ENCODE results near the gene PDLIM7. TPM values are rescaled to one million over a fixed set of nuclear protein-coding genes. Genes with fewer than 3 reads are reported as not detected.

Gene PDLIM7
- total RNA-seq, 2 experiments from 2014 or later: 41.9 to 50.2 TPM

- H3K36me3 Mint-ChIP-seq (ENCODE audit: low read depth): peaks cover 8% of the 10 kb centered on the region
- no peaks in the 10 kb centered on the region for H3K9me3 Mint-ChIP-seq (ENCODE audit: low read depth)
- H3K27me3 Mint-ChIP-seq: no peaks in the 10 kb centered on the region
- intact Hi-C loops (cut with DNase I, micrococcal nuclease): no loop called here
- H3K27ac Mint-ChIP-seq: no peak overlapping the region
- ChIA-PET POLR2A (interaction anchor here (0.5 kb wide), 1 partner anchor 17 kb away, joined by 12 read pairs; no protein-coding TSS in a partner anchor), CTCF (interaction anchor here (0.8 kb wide), 2 partner anchors 11 to 30 kb away, joined by 3 read pairs; no protein-coding TSS in a partner anchor)
- peaks cover 20% of the 10 kb centered on the region for H3K4me1 Mint-ChIP-seq
- DNase-seq (no peak), ATAC-seq (no peak)
- no peak overlapping the region for H3K4me3 Mint-ChIP-seq
These were observed 26.5 kb upstream of the PDLIM7 start for GRCh38 chr5:177523711-177524538.

DNA sequence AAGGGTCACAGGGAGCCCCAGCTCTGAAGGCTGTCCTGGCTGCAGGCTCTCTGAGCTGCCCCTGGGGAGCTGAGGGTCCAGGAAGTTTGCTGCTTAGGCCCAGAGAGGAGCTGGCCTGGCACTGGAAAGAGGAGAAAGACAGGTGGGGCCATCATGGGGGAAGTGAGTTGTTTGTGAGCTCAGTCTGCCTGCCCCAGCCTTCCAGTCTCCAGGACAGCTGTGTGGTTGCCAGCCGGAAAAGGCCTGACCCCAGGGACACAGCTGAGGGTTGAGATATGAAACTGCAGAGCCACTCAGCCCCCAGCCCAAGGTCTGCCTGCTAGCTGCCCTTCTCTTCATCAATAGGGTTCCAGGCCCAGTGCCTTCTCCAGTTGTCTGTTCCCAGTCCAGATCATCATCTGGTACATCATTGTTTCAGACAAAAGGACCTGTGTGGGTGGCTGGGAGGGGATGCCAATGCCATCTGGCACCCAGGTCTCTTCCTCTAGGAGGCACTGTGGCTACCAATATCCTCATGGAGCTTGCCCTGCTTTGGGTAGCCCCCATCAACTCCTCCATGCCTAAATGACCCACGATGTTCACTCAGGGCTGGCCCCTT is 23.6 kb upstream of the PDLIM7 start:
- POLR2A ChIA-PET: no interaction called here
- H3K36me3 Mint-ChIP-seq (ENCODE audit: low read depth): peaks cover 19% of the 10 kb centered on the region
- peak overlapping the region; percentile 64 for H3K27ac Mint-ChIP-seq
- ATAC-seq: no peak
- H3K9me3 Mint-ChIP-seq (ENCODE audit: low read depth): no peaks in the 10 kb centered on the region
- CTCF ChIA-PET: interaction anchor here (0.6 to 0.9 kb wide), 3 partner anchors 17 to 211 kb away, joined by 3 to 4 read pairs (median 3); no protein-coding TSS in a partner anchor
- H3K4me3 Mint-ChIP-seq: no peak overlapping the region
- intact Hi-C loops (cut with DNase I, micrococcal nuclease): no loop called here
- no peak for DNase-seq
- H3K4me1 Mint-ChIP-seq: peaks cover 31% of the 10 kb centered on the region
- no peaks in the 10 kb centered on the region for H3K27me3 Mint-ChIP-seq

- H3K9me3 Mint-ChIP-seq (ENCODE audit: low read depth): no peaks in the 10 kb centered on the region
- intact Hi-C loops (cut with DNase I, micrococcal nuclease): no loop called here
- H3K4me3 Mint-ChIP-seq: no peak overlapping the region
- POLR2A ChIA-PET: no interaction called here
- no peaks in the 10 kb centered on the region for H3K27me3 Mint-ChIP-seq
- no peak for DNase-seq
- H3K36me3 Mint-ChIP-seq (ENCODE audit: low read depth): peaks cover 26% of the 10 kb centered on the region
- peaks cover 38% of the 10 kb centered on the region for H3K4me1 Mint-ChIP-seq
- CTCF ChIA-PET: interaction anchor here (0.9 kb wide), 1 partner anchor 118 kb away, joined by 3 read pairs; no protein-coding TSS in a partner anchor
- peak overlapping the region; percentile 64 for H3K27ac Mint-ChIP-seq
- ATAC-seq: no peak
These were observed 22.9 kb upstream of the PDLIM7 start for GRCh38 chr5:177520271-177520670.

GRCh38 chr5:177519463-177520235 is 22.2 kb upstream of the PDLIM7 start:
- H3K27me3 Mint-ChIP-seq: no peaks in the 10 kb centered on the region
- intact Hi-C loops (cut with DNase I, micrococcal nuclease): loop anchor here in 1 of 2 experiments (5.0 kb wide), 2 partner anchors 117 to 633 kb away; partner anchors contain the start of genes NHP2 and PFN3
- peak overlapping the region; percentile 28 for H3K4me3 Mint-ChIP-seq
- H3K27ac Mint-ChIP-seq: peak overlapping the region; percentile 60
- H3K9me3 Mint-ChIP-seq (ENCODE audit: low read depth): no peaks in the 10 kb centered on the region
- ChIA-PET POLR2A (interaction anchor here (1.1 kb wide), 1 partner anchor 8 kb away, joined by 3 read pairs; no protein-coding TSS in a partner anchor), CTCF (interaction anchor here (1.1 kb wide), 2 partner anchors 18 to 72 kb away, joined by 3 read pairs; partner anchors contain the start of gene TMED9)
- peaks cover 45% of the 10 kb centered on the region for H3K4me1 Mint-ChIP-seq
- no peak for ATAC-seq
- DNase-seq: no peak
- peaks cover 33% of the 10 kb centered on the region for H3K36me3 Mint-ChIP-seq (ENCODE audit: low read depth)

DNA sequence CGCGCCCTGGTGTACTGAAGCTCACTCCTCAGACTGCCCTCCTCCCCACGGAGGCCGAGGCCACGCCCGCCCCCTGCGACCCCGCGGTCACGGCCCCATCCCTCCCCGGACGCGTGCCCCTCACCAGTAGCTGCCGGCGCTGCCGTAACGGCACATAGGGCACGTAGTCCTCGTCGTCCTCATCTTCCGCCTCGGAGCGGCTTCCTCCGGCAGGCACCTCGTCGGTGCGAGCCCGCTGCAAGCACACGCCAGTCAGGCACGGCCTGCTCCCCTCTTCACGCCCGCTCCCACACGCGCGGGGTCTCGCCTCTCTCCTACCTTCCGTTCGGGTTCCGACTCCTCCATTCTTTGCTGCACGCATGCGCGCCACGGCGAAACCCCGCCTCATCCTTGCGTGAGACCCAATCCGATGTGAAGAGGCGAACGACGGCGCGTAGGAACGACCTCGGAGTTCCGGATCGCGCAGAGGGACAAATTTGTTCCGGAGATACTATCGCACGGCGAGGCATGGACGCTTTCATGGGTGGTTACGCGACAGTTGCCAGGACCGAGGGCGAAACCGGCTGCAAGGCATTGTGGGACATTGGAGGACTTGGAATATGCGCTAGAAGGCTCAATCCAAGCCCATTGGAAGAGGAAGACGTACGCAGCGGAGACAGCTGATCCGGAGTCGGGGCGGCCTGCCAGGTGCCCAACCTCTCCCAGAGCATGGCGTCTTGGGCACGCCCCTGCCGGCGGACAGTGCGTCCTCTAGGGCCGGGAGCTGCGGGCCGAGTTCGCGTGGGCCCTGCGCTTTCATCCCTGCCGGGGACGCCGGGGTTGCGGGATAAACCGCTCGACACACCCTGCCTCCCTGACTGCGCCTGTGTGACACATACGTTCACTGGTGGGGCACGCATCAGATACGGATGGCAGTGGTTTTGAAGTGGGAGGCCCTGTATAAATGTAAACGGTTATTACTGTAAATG is 19.5 kb upstream of the PDLIM7 start, which contains the start of gene DDX41:
TSS of gene DDX41 (minus strand) at position 361 of the 968 bp plus-strand sequence. CDS start at position 345, 16 bp downstream.
- ATAC-seq: peak; percentile 91
- H3K4me3 Mint-ChIP-seq: peak within 1 kb of the TSS; percentile 98
- no peaks in the 10 kb centered on the region for H3K9me3 Mint-ChIP-seq (ENCODE audit: low read depth)
- intact Hi-C loops (cut with DNase I, micrococcal nuclease): loop anchor here (1.0 to 5.0 kb wide), 10 partner anchors 20 to 635 kb away; partner anchors contain the start of genes FAM193B (in 2 of the 2), B4GALT7 (in 1 of the 2), DBN1 (in 1 of the 2) and NHP2 (in 1 of the 2)
- CTCF ChIA-PET: interaction anchor here (0.6 to 1.3 kb wide), 7 partner anchors 15 to 208 kb away, joined by 3 to 8 read pairs (median 4); no protein-coding TSS in a partner anchor
- no peaks in the 10 kb centered on the region for H3K27me3 Mint-ChIP-seq
- DNase-seq: peak; percentile 98
- peaks cover 48% of the 10 kb centered on the region for H3K4me1 Mint-ChIP-seq
- peak within 1 kb of the TSS; percentile 96 for H3K27ac Mint-ChIP-seq
- H3K36me3 Mint-ChIP-seq (ENCODE audit: low read depth): peaks cover 56% of the 10 kb centered on the region
- POLR2A ChIA-PET: interaction anchor here (0.6 kb wide), 1 partner anchor 19 kb away, joined by 3 read pairs; no protein-coding TSS in a partner anchor

DNA sequence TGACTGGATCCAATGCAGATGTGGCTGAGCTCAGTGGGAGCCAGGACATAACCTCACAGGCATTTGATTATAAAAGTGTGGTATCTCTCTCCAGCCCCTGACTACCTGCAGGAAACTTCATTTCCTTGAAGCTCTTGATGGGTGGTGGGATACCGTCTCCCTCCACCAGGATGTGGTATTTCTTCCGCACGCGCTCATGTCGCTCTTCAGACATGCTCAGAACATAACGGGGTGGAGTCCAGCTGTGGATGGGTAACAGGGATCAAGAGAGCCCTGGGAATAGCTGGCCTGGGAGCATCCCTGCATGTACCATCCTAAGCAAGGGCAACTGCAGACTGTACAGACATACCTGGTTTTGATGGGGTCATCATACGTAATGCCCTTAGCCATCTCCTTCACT is 18.2 kb upstream of the PDLIM7 start:
- H3K9me3 Mint-ChIP-seq (ENCODE audit: low read depth): no peaks in the 10 kb centered on the region
- ChIA-PET CTCF (interaction anchor here (0.6 to 1.3 kb wide), 12 partner anchors 8 to 206 kb away, joined by 3 to 8 read pairs (median 4); partner anchors contain the start of gene B4GALT7), POLR2A (interaction anchor here (0.6 to 0.7 kb wide), 2 partner anchors 14 to 18 kb away, joined by 3 read pairs; partner anchors contain the start of gene PDLIM7)
- peak overlapping the region; percentile 96 for H3K27ac Mint-ChIP-seq
- ATAC-seq (no peak), DNase-seq (no peak)
- H3K27me3 Mint-ChIP-seq: no peaks in the 10 kb centered on the region
- peaks cover 48% of the 10 kb centered on the region for H3K4me1 Mint-ChIP-seq
- peak overlapping the region; percentile 98 for H3K4me3 Mint-ChIP-seq
- intact Hi-C loops (cut with DNase I, micrococcal nuclease): loop anchor here in 1 of 2 experiments (5.0 kb wide), 2 partner anchors 113 to 637 kb away; partner anchors contain the start of genes NHP2 and PFN3
- peaks cover 68% of the 10 kb centered on the region for H3K36me3 Mint-ChIP-seq (ENCODE audit: low read depth)

- no peak for DNase-seq
- no peak for ATAC-seq
- no peak overlapping the region for H3K4me3 Mint-ChIP-seq
- H3K36me3 Mint-ChIP-seq (ENCODE audit: low read depth): peaks cover 72% of the 10 kb centered on the region
- H3K9me3 Mint-ChIP-seq (ENCODE audit: low read depth): no peaks in the 10 kb centered on the region
- H3K27me3 Mint-ChIP-seq: no peaks in the 10 kb centered on the region
- ChIA-PET CTCF (interaction anchor here (0.6 kb wide), 2 partner anchors 20 to 334 kb away, joined by 3 to 4 read pairs; no protein-coding TSS in a partner anchor), POLR2A (no interaction called here)
- no peak overlapping the region for H3K27ac Mint-ChIP-seq
- intact Hi-C loops (cut with DNase I, micrococcal nuclease): no loop called here
- peaks cover 43% of the 10 kb centered on the region for H3K4me1 Mint-ChIP-seq
These were observed 17.1 kb upstream of the PDLIM7 start for GRCh38 chr5:177514541-177514940.

GRCh38 chr5:177513500-177513899 is 16.1 kb upstream of the PDLIM7 start:
- intact Hi-C loops (cut with DNase I, micrococcal nuclease): no loop called here
- peaks cover 71% of the 10 kb centered on the region for H3K36me3 Mint-ChIP-seq (ENCODE audit: low read depth)
- ChIA-PET POLR2A (no interaction called here), CTCF (no interaction called here)
- H3K27ac Mint-ChIP-seq: no peak overlapping the region
- DNase-seq (no peak), ATAC-seq (no peak)
- H3K4me3 Mint-ChIP-seq: no peak overlapping the region
- H3K9me3 Mint-ChIP-seq (ENCODE audit: low read depth): no peaks in the 10 kb centered on the region
- H3K27me3 Mint-ChIP-seq: no peaks in the 10 kb centered on the region
- H3K4me1 Mint-ChIP-seq: peaks cover 35% of the 10 kb centered on the region

- ATAC-seq: no peak
- Mint-ChIP-seq H3K27me3 (no peaks in the 10 kb centered on the region), H3K27ac (no peak overlapping the region), H3K4me1 (peaks cover 35% of the 10 kb centered on the region), H3K36me3 (ENCODE audit: low read depth) (peaks cover 71% of the 10 kb centered on the region), H3K9me3 (ENCODE audit: low read depth) (no peaks in the 10 kb centered on the region), H3K4me3 (no peak overlapping the region)
- DNase-seq: no peak
- ChIA-PET POLR2A (no interaction called here), CTCF (no interaction called here)
- intact Hi-C loops (cut with DNase I, micrococcal nuclease): no loop called here
These were observed 15.5 kb upstream of the PDLIM7 start for GRCh38 chr5:177512736-177513380.

Measured in activated CD4-positive, alpha-beta T cell treated with anti-CD3 and anti-CD28 coated beads for 36 hours (primary cell).